Nucleus accumbens (tissue), 56 donors: Measurements from ENCODE around the gene VSIG8.

Source experiments
- DNase-seq, 56 donors: peaks; one replicate each; lab custom pipeline; 2025; lab: John Stamatoyannopoulos, UW

Gene VSIG8

DNA sequence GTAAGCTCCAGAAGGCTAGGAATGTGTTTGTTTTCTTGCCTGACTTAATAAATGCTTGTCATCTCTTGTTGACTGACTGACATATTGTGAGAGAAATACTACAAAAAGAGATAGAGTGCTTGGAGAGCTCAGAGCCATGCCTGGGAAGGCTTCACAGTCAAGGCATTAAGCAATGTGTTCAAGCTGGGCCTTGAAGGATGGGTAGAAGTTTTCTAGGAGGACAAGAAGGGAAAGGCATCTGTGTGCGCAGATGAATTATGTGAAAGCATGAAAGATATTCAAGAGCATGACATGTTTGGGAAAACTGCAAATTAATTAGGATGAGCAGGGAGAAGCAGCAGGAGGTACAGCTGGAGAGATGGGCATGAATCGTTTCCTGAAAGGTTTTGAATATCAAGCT is 30.1 kb downstream of the VSIG8 start:
- no peak for DNase-seq

DNA sequence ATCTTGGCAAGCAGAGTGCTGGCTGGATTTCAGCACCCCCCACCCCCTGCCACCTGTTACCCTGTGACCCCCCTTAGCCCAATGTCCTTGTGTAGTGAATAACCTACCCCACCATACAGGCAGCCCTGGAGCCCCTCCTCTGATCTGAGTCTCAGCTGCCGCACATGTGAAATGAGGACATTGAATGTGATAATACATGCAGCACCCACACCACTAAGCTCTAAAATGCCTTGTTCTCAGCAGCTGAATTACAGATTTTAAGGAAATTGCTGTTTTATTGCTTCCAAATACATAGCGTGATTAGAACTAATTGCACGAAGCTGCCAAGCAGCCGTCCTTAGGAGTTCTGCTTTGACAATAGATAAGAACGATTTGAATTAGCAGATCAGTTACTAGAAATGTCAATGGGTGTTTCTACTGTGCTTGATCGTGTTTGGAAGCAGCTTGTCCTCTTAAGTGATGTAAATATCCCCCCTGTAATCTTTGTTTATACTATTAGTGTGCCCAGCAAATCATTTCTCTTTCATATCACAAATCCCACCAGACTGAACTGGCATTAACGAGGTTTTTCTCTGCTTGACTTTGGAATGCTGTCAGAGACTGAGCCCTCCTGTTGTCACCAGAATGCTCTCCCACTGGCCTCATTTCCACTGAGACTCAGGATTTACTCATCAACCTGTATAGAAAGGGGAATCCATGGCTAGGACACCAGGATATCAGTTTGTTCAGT is 30.9 kb downstream of the VSIG8 start:
- no peak for DNase-seq

DNA sequence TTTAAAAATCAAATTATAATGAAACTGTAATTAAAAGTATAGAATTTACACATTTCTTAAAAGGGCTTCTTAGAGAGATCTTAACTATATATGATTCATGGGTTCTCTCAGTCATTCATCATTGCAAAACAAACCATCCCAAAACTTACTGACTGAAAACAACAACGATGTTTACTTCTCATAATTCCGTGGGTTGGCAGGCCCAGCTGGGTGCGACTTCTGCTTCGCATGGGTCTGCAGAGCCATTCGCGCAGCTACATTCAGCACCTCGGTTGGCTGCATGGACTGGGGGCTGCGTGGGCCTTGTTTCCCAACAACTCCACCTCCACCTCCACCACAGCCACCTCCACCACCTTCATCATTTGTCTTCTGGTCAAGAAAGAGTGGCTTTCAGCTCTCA is 31.7 kb downstream of the VSIG8 start:
- DNase-seq = no peak

DNA sequence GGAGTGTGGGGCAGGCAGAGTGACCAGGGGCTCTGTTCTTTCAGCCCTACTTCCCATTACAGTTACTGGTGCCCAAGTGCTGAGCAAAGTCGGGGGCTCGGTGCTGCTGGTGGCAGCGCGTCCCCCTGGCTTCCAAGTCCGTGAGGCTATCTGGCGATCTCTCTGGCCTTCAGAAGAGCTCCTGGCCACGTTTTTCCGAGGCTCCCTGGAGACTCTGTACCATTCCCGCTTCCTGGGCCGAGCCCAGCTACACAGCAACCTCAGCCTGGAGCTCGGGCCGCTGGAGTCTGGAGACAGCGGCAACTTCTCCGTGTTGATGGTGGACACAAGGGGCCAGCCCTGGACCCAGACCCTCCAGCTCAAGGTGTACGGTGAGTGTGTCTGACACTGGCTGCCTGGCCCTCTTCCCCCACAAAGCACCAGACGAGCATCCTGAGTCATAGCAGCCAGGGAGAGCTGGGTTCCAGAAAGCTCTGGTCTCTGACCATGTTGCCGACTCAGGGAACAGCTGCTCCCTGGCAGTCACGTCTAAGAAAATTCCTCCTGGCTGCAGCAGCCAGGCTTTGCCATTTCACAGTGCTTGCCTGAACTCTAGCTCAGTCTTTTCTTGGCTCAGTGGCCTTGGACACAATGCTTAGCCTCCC is 32.5 kb downstream of the VSIG8 start:
- DNase-seq = no peak

DNA sequence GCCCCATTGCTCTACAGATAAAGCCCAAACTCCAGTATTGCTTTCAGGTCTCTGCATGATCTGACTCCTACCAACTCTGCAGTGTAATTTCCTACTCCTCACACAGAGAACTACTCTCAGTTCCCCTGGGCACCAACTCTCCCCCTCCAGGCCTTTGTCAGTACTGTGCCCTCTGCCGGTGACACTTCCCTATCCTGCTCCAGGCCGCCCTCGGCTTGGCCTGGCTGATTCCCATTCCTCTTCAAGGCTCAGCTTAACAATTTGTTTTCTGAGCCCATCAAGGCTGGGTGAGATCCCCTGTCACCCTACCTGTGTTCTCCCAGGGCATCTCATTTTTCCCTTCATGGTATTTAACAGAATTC is 33.2 kb downstream of the VSIG8 start:
- peak in 22 of 56 donors; percentile 1 to 56 (median 10) for DNase-seq

DNA sequence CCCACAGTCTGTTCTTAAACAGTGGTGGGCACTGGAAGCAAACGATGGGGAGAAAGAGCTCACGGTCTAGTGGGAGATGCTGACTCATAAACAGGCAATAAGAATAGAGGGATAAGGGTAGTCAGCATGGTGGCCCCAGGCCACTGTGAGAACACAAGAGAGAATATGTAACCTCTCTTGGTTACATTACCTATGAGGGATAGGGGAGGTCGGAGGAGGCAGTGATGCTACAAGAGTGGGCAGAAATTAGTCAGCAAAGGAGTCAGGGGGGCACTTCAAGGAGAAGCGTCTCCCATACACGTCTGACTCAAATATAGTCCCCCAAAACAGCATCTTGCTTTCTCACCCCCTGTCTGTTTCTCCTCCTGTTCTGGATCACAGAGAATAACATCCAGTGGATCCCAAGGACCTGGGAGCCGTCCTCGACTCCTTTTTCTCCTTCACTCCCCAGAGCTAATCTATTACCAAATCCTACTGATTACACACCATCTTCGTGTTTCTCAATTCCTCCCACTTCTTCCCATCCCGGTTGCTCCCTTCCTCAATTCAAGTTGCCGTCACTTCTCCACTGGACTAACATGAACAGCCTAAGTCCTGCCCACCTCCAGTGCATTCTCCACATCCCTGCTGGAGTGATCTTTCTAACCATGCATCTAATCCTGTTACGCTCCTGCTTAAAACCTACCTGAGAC is 33.7 kb downstream of the VSIG8 start:
- no peak for DNase-seq

DNA sequence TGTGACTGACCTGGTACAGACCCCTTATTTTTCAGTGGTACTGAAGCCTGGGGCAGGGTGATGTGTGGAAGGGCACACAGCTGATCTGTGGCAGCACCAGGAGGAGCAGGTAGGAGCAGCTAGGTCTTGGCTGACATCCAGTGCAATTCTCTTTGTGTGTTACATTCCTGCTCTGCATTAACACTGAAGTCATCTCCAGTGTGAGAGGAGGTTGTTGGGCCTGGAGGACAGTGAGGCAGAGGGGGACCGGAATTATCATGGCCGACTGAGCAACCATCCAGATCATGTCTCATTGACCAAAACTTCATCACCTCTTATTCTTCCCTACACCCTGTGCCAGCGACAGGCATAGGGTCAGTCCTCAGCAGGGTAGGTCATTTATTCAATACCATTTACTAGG is 34.3 kb downstream of the VSIG8 start:
- DNase-seq = no peak

DNA sequence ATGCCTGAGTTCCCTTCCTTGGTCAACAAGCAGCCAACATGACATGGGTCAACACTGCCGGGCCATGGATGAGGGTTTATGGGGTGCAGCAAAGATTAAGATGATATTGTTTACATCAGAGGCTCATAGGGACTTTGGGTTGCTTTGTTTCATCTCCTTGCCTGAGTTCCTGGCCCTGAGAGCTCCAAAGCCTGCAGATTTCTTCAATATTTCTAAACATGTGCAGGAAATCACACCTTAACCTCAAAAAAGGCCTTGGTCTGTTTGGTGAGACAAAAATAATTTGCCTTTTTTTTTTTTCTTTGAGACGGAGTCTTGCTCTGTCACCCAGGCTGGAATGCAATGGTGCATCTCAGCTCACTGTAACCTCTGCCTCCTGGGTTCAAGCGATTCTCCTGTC is 34.9 kb downstream of the VSIG8 start:
- DNase-seq = no peak

DNA sequence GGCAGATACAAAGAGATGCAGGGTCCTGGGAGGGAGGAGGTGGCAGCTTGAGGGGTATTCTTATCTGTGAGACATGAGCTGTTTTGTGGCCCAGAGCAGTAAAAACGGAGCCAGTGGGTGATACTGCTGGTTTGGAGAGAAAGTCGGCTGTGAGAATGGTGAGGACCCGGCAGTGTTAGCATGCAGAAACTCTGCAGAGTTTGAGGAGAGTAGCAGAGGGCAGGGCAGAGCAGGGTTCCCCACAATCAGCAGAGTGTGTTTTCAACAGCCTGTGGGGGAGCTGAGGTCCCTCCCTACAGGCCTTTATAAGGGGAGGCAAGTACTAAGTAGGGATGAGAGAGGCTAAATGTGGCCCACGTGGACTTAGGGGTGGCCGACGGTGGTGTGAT is 35.4 kb downstream of the VSIG8 start:
- DNase-seq = no peak

DNA sequence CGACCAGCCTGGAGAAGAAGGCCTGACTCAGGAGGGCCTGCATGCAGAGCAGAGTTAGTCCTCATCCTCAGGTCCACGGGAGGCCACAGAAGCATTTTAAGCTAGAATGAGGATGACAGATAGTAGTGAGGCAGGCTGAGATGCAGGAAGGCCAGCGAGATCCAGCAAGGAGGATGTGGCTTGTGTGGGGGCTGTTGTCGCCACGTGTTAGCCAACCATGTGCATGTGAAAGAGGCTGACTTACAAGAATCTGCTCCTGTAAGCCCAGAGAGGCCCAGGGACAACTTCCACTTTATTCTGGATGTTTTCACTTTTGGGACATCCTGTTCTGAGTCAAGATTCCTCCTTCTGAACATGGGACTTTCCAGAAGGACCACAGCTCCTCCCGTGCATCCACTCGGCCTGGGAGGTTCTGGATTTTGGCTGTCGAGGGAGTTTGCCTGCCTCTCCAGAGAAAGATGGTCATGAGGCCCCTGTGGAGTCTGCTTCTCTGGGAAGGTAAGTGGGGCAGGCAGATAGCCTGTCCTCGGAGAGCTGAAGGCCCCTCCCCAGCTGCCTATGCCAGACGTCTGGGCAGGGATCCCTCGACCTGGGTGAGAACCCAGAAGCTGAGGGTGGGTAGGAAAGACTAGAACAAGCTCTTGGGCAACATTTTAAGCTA is 35.9 kb downstream of the VSIG8 start, which contains the start of gene SLAMF8:
SLAMF8 (plus strand) TSS at position 433 of the 661 bp plus-strand sequence; CDS start at position 459, 26 bp downstream.
- peak in 8 of 56 donors; percentile 1 to 26 (median 7) for DNase-seq

DNA sequence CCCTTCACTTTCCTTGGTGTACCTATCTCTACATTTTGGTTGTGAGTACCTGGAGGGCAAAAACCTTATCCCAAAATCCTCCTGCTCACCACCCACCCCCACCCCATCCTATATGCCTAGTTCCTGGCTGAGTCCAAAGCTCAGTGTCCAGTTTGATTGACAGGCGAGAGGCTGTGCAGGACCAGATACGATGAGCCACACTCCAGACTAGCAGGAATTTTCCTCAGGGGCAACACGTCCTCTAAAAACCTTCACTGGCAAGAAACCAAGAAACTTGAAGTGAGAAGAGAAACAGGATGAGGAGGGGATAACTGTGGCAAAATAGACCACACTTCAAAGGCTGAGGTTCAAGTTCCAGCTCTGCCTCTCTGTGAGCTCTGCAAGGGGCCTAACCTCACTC is 36.9 kb downstream of the VSIG8 start:
- no peak for DNase-seq

DNA sequence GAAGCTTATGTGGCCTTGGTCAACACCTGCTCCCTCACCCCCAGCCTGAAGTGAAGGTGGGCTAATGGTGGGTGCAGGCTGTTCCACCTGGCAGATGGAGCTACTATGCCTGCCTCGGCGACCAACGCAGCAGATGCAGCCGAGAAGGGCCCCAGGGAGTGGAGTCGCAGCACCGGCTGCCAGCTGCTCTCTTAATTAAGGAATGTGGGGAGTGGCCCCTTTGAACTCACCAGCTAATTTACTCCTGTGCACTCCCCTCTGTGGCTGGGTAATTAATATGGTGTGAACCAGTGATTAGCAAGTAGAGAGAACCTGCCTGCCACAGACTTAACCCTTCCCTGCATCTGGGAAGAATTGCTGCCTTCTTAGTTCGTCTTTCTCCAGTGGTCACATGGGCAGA is 39.1 kb downstream of the VSIG8 start:
- no peak for DNase-seq

DNA sequence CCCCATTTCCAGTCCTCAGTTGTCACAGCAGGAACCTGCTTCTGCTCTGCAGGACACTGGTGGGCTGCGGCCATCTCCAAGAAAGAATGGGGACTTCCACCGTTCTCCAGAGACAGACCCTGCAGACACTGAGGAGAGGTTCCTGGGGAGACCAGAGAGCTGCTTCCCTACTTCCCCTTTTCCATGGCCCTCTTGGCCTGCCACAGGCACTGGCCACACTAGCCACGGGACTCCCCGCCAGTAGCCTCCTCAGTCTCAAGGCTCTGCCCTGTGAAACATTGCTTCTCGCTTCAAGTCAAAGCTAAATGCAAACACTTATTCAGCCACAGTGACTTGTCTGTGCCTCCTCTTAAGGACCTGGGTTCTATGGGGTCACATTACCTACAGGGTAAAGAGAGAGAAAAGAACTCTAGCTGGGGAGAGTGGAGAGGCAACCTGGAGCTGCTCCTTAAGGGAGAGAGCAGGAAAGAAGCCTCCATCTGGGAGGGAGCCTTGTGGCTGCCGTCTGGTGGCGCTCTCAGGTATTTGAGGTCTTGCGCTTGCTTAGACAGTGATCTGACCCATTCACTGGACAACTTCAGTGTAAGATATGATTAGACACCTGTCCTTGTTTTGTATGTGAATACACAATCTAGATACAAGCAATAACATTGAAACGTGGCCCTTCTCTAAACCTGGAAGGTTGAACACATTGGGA is 41.1 kb downstream of the VSIG8 start:
- peak in 4 of 56 donors; percentile 14 to 46 (median 18) for DNase-seq

DNA sequence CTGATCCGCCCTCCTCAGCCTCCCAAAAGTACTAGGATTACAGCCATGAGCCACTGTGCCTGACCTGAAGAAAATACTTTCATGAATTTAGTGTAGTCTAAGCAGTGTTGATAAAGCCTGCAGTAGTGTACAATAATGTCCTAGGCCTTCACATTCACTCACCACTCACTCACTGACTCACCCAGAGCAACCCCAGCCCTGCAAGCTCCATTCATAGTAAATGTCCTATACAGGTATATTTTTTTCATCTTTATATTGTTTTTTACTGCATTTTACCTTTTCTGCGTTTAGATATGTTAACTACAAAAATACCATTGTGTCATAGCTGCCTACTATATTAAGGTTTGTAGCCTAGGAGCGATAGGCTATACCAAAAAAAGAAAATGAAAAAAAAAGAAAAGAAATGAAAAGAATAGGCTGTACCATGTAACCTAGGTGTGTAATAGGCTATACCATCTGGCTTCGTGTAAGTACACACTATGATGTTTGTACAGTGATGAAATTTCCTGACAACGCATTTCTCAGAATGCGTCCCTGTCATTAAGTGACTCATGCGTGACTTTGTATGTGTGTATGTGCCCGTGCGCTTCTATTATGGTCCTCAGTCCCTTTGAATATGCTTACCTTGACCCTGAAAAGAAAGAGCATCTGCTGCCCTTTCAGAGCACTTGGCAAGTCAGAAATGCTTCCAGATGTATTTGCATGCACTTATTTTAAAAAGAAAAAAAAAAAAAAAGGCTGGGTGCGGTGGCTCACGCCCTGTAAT is 45.0 kb downstream of the VSIG8 start:
- no peak for DNase-seq

DNA sequence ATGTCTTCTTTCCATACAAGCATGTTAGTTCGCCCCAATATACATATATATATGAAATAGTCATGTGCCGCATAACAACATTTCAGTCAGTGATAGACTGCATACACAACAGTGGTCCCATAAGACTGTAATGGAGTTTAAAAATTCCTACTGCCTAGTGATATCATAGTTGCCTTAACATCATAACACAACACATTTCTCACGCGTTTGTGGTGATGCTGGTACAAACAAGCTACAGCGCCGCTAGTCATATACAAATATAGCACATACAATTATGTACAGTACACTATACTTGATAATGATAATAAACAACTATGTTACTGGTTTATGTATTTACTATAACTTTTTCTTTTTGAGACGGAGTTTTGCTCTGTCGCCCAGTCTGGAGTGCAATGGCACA is 46.5 kb downstream of the VSIG8 start:
- no peak for DNase-seq

DNA sequence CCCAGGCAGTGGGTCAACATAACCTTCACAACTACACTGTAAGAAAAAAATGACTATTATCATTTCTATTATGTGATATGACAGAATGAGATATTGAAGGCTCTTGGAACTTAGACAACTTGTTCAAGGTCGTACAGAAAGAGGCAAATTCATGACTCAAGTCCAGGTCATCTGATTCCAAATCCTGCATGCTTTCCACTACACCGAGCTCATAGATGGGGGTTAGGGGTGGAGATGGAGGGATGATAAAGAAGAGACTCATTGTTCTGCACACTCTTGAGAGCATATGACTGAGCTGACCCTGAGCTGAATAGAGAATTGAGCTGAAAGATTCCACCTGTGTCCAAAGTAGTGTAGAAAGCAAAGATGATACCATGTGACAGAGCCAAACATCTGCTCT is 57.5 kb downstream of the VSIG8 start:
- no peak for DNase-seq
